K562 (cell line): ENCODE measurements around the gene TENM4.

Experiments used
- CHD4 ChIP-seq: fragments of 200-600 bp; sonication (generic); IDR thresholded peaks from 3 replicates; pipeline ENCODE4 v1.6.1; 2012; ENCODE audit warnings: low read depth, mild to moderate bottlenecking, mixed read lengths, low read length, inconsistent platforms; ENCODE audit not compliant: insufficient read depth, insufficient replicate concordance, poor library complexity, severe bottlenecking
- EZH2 ChIP-seq: IDR thresholded peaks from 2 replicates; pipeline ENCODE4 v1.6.1; 2012; ENCODE audit warnings: low read depth, mild to moderate bottlenecking, inconsistent platforms, low read length, borderline replicate concordance
- KDM1A ChIP-seq, 2 experiments: fragments of 450-650 bp; IDR thresholded peaks; 2 replicates each; pipeline ENCODE4 v1.6.1; 2016; ENCODE audit warnings: mild to moderate bottlenecking in 2 of 2
- PURB ChIP-seq: sonication (generic); formaldehyde crosslinking; IDR thresholded peaks from 2 replicates; pipeline ENCODE4 v1.9.0; 2021; ENCODE audit warnings: low read depth, mild to moderate bottlenecking, missing genetic modification reagents
- SAFB2 ChIP-seq: fragments of 200-400 bp; formaldehyde crosslinking; IDR thresholded peaks from 2 replicates; pipeline ENCODE4 v1.6.1; 2018; ENCODE audit warnings: borderline replicate concordance, low read length, low read depth, moderate library complexity; ENCODE audit not compliant: severe bottlenecking
- TAF1 ChIP-seq: IDR thresholded peaks from 2 replicates; pipeline ENCODE4 v1.6.1; 2011; ENCODE audit warnings: mild to moderate bottlenecking, low read length, moderate library complexity; ENCODE audit not compliant: insufficient read depth, control insufficient read depth, severe bottlenecking; ENCODE audit errors: extremely low read depth
- ZNF232 ChIP-seq: sonication (generic); formaldehyde crosslinking; IDR thresholded peaks from 2 replicates; pipeline ENCODE4 v1.8.0; 2022; ENCODE audit warnings: mild to moderate bottlenecking, missing genetic modification reagents
- TF ChIP-seq, protein P1 (sequence below), 2 experiments: fragments of 450-650 bp in 1 of 2; sonication (generic) in 1 of 2; formaldehyde crosslinking in 1 of 2; IDR thresholded peaks; 2 replicates each; pipeline versions ENCODE4 v1.7.1 to v1.9.0; 2016 to 2022; ENCODE audit warnings: inconsistent platforms in 1 of 2, mild to moderate bottlenecking in 1 of 2, missing genetic modification reagents in 1 of 2
- TF ChIP-seq, protein P2 (sequence below): fragments of 450-650 bp; conservative IDR thresholded peaks from 2 replicates; pipeline ENCODE4 v1.6.1; 2016; ENCODE audit warnings: missing genetic modification characterization, low read depth, mild to moderate bottlenecking, missing compliant biosample characterization, moderate library complexity
- TF ChIP-seq, protein P3 (sequence below): IDR thresholded peaks from 3 replicates; pipeline ENCODE4 v1.6.1; 2011; ENCODE audit warnings: borderline replicate concordance, mild to moderate bottlenecking; ENCODE audit not compliant: insufficient read length, insufficient read depth
- TF ChIP-seq, protein P4 (sequence below): sonication (generic); formaldehyde crosslinking; IDR thresholded peaks from 2 replicates; pipeline ENCODE4 v1.8.1; 2023; ENCODE audit warnings: mild to moderate bottlenecking, missing genetic modification reagents
- TF ChIP-seq, protein P5 (sequence below), 3 experiments: IDR thresholded peaks in 2 of 3; conservative IDR thresholded peaks in 1 of 3; 2 replicates each; pipeline ENCODE4 v1.5.1; 2011 to 2012; ENCODE audit warnings: low read length in 3 of 3, mild to moderate bottlenecking in 3 of 3, control low read depth in 2 of 3, improper control_type of control experiment in 1 of 3, inconsistent platforms in 1 of 3, low read depth in 1 of 3, mixed read lengths in 1 of 3, moderate library complexity in 1 of 3; ENCODE audit not compliant: insufficient read depth in 2 of 3

DNA sequence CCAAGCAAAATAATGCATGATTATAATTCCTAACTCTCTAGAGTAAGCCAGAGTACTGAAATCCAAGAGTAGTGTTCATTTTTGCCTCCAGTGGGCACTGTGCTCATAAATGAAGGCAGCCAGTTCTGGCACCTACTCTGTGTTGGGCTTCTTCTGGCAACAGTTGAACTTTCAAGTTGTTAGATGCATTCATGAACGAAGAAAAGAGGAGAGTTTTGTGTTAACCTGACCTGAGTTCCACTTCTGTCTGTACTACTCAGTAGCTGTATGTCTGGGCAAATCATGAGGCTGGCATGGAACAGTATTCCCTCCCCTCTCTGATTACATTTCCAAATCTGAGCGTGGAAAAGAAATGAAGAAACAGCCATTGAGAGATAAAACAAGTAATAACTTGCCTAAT lies 20.3 kb upstream of the TENM4 start:
- no peak for TF ChIP-seq ZNF232 (CRISPR knock-in tag)
- TF ChIP-seq CHD4 = no peak
- TF ChIP-seq, protein P1, sequence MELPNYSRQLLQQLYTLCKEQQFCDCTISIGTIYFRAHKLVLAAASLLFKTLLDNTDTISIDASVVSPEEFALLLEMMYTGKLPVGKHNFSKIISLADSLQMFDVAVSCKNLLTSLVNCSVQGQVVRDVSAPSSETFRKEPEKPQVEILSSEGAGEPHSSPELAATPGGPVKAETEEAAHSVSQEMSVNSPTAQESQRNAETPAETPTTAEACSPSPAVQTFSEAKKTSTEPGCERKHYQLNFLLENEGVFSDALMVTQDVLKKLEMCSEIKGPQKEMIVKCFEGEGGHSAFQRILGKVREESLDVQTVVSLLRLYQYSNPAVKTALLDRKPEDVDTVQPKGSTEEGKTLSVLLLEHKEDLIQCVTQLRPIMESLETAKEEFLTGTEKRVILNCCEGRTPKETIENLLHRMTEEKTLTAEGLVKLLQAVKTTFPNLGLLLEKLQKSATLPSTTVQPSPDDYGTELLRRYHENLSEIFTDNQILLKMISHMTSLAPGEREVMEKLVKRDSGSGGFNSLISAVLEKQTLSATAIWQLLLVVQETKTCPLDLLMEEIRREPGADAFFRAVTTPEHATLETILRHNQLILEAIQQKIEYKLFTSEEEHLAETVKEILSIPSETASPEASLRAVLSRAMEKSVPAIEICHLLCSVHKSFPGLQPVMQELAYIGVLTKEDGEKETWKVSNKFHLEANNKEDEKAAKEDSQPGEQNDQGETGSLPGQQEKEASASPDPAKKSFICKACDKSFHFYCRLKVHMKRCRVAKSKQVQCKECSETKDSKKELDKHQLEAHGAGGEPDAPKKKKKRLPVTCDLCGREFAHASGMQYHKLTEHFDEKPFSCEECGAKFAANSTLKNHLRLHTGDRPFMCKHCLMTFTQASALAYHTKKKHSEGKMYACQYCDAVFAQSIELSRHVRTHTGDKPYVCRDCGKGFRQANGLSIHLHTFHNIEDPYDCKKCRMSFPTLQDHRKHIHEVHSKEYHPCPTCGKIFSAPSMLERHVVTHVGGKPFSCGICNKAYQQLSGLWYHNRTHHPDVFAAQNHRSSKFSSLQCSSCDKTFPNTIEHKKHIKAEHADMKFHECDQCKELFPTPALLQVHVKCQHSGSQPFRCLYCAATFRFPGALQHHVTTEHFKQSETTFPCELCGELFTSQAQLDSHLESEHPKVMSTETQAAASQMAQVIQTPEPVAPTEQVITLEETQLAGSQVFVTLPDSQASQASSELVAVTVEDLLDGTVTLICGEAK (IDR thresholded peaks at IDR 0.05) = no peak
- TF ChIP-seq, protein P1 (CRISPR knock-in tag; IDR thresholded peaks at IDR 0.05) = no peak
- TF ChIP-seq TAF1 = no peak
- TF ChIP-seq, protein P2, sequence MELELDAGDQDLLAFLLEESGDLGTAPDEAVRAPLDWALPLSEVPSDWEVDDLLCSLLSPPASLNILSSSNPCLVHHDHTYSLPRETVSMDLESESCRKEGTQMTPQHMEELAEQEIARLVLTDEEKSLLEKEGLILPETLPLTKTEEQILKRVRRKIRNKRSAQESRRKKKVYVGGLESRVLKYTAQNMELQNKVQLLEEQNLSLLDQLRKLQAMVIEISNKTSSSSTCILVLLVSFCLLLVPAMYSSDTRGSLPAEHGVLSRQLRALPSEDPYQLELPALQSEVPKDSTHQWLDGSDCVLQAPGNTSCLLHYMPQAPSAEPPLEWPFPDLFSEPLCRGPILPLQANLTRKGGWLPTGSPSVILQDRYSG (tag) = no peak
- no peak for TF ChIP-seq EZH2
- no peak for TF ChIP-seq KDM1A (IDR thresholded peaks at IDR 0.05)
- TF ChIP-seq, protein P3, sequence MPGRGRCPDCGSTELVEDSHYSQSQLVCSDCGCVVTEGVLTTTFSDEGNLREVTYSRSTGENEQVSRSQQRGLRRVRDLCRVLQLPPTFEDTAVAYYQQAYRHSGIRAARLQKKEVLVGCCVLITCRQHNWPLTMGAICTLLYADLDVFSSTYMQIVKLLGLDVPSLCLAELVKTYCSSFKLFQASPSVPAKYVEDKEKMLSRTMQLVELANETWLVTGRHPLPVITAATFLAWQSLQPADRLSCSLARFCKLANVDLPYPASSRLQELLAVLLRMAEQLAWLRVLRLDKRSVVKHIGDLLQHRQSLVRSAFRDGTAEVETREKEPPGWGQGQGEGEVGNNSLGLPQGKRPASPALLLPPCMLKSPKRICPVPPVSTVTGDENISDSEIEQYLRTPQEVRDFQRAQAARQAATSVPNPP = no peak
- no peak for TF ChIP-seq SAFB2
- TF ChIP-seq, protein P4, sequence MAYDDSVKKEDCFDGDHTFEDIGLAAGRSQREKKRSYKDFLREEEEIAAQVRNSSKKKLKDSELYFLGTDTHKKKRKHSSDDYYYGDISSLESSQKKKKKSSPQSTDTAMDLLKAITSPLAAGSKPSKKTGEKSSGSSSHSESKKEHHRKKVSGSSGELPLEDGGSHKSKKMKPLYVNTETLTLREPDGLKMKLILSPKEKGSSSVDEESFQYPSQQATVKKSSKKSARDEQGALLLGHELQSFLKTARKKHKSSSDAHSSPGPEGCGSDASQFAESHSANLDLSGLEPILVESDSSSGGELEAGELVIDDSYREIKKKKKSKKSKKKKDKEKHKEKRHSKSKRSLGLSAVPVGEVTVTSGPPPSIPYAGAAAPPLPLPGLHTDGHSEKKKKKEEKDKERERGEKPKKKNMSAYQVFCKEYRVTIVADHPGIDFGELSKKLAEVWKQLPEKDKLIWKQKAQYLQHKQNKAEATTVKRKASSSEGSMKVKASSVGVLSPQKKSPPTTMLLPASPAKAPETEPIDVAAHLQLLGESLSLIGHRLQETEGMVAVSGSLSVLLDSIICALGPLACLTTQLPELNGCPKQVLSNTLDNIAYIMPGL = no peak
- no peak for TF ChIP-seq PURB (CRISPR knock-in tag)
- TF ChIP-seq, protein P5, sequence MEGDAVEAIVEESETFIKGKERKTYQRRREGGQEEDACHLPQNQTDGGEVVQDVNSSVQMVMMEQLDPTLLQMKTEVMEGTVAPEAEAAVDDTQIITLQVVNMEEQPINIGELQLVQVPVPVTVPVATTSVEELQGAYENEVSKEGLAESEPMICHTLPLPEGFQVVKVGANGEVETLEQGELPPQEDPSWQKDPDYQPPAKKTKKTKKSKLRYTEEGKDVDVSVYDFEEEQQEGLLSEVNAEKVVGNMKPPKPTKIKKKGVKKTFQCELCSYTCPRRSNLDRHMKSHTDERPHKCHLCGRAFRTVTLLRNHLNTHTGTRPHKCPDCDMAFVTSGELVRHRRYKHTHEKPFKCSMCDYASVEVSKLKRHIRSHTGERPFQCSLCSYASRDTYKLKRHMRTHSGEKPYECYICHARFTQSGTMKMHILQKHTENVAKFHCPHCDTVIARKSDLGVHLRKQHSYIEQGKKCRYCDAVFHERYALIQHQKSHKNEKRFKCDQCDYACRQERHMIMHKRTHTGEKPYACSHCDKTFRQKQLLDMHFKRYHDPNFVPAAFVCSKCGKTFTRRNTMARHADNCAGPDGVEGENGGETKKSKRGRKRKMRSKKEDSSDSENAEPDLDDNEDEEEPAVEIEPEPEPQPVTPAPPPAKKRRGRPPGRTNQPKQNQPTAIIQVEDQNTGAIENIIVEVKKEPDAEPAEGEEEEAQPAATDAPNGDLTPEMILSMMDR (IDR thresholded peaks at IDR 0.05 in 2 of 3, conservative IDR thresholded peaks at IDR 0.05 in 1 of 3; ENCODE audit: insufficient read depth in 2 of 3, low read depth in 1 of 3, low read length in 3 of 3) = peak in 2 of 3 experiments; percentile 39 to 41; a peak in 2 of 6 replicates
